ENCODE results near the gene KLHL14.

The KLHL14 gene

GRCh38 chr18:32770666-32771168, 2.1 kb downstream of the KLHL14 start:
- no peak for DNase-seq (ENCODE audit: low spot score)

GRCh38 chr18:32770054-32770665, 2.7 kb downstream of the KLHL14 start:
- no peak for DNase-seq (ENCODE audit: low spot score)

- DNase-seq (ENCODE audit: low spot score): no peak
Measured at GRCh38 chr18:32769586-32770053, 3.2 kb downstream of the KLHL14 start.

DNA sequence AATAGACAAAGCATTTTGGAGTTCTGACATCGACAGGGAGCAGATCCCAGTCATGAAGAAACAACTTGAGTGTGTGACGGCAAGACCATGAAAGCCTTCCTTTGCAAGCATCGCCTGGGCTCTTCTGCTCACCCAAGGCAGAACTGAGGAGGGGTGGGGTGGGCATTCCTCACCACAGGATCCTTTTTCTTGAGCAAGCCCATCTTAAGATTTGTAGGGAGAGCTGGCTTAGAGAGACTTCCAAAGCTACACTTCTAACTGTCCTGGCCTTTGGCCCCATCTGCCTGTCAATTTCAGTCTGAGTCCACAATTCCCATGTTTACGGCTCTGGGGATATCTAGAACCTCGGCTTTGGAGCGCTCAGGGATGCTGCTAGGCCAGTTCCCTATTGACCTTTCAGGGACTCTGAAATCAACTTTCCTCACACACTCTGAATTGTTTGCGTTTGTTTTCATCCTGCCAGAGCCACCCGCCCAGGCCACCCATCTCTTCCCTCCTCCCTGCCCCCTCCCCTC, 3.7 kb downstream of the KLHL14 start:
- no peak for DNase-seq (ENCODE audit: low spot score)

- DNase-seq (ENCODE audit: low spot score): no peak
Measured at GRCh38 chr18:32767400-32767799, 5.4 kb downstream of the KLHL14 start.

DNA sequence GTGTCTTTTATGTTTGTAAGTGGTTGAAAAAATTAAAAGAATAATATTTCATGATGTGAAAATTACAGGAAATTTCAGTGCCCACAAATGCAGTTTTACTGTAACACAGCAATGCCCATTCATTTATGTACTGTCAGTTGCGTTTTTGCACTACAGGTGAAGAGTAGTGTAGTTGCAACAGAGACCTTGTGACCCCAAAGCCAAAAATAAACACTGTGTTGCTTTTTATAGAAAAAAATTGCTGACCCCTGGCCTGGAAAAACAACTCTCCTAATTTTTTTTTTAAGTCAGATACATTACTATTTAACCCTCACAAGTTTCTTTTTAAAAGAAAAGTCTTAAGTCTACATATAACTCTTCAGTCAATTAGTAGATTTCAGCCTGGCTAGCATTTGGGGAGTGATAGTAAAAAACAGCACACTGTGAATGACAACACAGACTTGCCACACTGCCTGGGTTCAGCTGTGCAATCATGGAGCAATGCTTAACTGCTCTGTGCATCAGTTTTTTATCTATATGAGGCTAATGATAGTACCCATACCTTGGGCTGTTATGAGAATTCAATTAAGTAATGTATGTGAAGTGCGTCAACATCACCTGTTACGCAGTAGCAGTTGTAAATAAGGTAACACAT, 8.1 kb downstream of the KLHL14 start:
- no peak for DNase-seq (ENCODE audit: low spot score)

- DNase-seq (ENCODE audit: low spot score): no peak
Measured at GRCh38 chr18:32763293-32763692, 9.5 kb downstream of the KLHL14 start.

DNA sequence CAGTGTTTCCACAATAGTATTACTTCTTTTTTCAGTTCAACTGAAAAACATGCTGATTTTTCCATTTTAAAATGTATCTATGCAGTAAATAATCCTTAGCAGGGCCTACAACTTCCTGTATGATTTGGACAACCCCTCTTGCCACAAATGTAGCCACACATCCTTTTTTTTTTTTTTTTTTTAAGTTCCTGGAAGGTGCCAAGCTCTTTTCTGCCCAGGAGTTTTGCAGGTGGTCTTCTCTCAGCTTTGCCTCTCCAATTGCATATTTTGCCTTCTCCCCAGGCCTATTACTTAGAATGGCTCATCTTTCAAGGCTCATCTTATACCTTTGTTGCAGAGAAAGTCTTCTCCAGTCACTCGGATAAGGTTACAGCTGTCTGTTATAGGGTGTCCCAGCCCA, 11.6 kb downstream of the KLHL14 start:
- no peak for DNase-seq (ENCODE audit: low spot score)

DNA sequence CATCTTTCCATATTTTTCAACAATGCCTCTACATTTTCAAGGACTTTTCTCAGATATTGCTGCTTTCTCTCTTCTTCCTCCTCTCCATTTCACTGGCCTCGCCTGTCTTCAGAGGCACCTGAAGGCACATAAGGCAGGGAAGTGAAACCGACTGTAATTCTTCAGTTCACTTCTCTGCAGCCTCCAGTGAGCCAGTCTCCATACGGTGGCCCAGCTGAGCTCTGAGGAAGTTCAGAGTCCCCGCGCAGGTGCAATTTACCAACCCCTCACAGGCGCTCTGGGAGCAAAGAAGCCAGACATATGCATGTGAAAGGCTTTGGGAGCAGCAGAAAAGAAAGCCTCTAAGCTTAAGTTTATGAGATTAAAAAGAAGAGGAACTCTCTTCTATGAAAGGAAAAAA, 12.4 kb downstream of the KLHL14 start:
- DNase-seq (ENCODE audit: low spot score): no peak

DNA sequence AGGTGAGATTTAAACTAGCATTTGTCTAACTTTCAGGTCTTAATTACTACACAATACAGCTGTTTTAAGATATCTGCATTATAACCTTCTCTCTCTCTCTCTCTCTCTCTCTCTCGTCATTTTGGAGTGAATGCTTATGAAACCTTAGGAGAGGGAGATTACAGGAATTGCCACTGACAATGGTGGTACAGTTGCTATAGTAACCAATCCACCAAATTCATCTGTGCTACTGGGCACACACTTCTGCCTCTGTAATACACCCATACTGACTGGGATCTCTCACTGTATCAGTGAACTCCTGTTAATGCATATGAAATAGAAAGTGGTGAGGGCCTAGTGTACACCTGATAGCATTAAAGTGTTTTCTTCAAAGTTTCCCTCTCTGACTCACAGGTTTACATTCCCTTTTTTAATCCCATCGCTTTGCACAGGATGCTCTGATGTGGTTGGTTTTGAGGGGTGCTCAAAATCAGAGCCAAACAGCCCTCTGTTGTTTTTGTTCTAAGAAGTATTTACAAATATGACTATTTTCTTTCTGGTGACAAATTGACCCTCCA, 13.1 kb downstream of the KLHL14 start:
- DNase-seq (ENCODE audit: low spot score): no peak

DNA sequence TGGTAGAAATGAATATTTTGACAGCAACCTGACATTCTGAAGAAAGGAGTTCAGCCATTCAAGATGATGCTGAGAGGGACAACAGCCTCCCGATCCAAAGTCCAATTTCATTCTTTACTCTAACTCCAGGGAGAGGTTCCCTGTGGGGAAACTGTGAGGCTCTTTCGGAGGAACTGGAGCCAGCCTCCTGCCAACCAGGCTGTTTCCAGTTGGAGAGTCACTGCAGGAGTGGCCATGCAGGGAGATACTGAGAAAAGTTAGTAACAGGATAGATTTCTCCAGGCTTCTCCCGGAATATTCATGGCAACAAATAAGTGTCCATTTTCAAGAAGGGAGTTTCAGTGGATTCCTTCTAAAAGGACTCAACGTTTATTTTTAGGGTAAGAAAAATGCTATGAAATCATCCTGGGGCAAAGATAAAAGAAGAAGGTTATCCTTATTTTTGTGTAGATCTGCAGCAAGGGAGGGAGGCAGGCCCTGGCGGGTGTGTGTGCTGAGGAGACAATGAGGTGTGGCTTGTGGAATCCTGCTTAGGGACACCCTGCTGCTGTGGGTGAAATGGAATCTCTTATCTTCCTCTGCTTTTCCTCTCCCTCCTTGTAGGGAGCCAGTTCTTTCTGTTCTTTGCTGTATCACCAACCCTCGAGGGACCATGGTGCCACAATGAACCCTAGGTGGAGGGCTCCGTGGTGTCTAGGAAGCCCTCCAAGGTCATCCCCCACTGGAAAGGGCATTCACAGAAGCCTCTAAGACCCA, 18.1 kb downstream of the KLHL14 start:
- no peak for DNase-seq (ENCODE audit: low spot score)

DNA sequence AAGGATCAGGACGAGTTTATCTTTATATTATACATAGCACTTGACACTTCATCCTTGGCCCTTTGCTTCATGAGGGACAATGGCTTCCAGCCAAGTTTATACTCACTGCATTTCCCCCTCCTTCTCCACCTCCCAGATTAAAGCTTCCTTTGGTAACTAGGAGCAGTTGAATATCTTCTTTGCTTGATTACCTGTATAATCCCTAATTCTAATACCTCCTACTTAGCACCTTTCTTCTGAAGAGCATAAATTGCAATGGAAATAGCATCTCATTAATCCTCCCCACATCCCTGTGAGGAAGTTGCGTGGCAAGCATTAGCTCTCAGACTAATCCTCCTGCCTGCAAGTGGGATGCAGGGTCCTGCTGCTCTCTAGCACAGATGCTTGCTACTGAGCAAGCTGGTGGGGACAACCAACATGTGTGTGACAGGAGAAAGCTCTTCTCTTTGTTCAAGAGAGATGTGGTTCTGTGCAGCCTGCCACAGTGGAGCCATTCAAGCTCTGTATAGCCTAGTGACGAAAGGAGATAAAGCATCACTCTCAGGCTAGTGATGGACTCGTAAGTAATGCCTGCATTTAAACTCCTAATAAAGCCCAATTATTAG, 19.1 kb downstream of the KLHL14 start:
- no peak for DNase-seq (ENCODE audit: low spot score)

DNA sequence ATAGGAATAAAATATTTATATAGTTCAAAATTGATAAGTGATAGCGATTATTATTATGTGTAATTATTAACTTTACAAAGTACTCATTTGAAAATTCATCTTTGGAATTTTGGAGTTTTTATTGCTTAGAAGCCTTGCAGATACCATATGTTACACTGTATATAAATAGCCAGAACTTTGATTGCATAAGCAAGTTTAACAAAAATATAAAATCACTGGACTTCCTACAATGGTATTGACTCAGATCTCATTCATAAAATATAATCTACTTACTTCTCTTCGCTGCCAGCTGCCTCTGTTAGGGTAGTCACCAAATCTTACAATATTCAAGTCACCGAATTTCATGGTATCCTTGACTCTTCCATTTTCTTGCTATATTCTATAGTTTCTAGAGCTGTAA, 22.5 kb downstream of the KLHL14 start:
- DNase-seq (ENCODE audit: low spot score): no peak

- no peak for DNase-seq (ENCODE audit: low spot score)
Measured at GRCh38 chr18:32749809-32750208, 23.0 kb downstream of the KLHL14 start.

- DNase-seq (ENCODE audit: low spot score): no peak
Measured at GRCh38 chr18:32742579-32742978, 30.2 kb downstream of the KLHL14 start.

DNA sequence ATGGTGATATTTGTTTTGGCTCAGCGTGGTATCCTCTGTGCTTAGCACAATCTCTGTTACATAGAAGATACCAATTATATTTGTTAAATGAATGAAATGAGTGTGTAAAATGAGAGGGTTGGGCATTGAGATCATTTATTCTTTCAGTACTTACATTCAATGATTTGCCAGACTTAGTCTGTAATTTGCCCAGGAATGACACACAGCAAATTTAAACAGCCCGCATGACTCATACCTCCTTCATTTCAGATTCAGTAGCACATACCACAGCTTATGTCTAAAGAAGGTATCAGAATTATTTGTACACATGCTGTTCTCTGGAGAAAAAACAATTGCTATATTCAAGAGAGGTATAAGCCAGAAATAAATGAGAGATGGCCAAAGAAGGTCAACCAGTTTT, 37.0 kb downstream of the KLHL14 start:
- no peak for DNase-seq (ENCODE audit: low spot score)

- no peak for DNase-seq (ENCODE audit: low spot score)
Measured at GRCh38 chr18:32734442-32734841, 38.4 kb downstream of the KLHL14 start.

- no peak for DNase-seq (ENCODE audit: low spot score)
Measured at GRCh38 chr18:32732165-32732564, 40.7 kb downstream of the KLHL14 start.

GRCh38 chr18:32730620-32731091, 42.2 kb downstream of the KLHL14 start:
- no peak for DNase-seq (ENCODE audit: low spot score)

DNA sequence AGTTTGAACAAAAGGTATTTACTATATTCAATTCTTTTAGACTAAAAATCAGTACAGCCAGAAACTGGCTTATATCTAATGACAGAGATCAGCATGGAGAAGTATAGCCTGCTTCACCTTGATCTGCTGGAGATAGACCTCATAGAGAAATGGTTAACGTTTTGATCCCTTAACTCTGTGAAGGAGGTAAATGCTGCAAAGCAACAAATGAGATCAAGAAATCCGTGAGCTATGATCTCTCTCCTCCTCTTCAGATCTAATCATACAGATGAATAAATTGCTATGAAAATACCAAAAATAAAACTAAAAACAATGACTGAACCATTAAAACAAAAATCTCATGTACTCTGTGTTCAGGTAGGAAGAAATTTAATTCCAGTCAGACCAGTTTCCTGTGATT, 42.8 kb downstream of the KLHL14 start:
- DNase-seq (ENCODE audit: low spot score): no peak

GRCh38 chr18:32724071-32724749, 48.6 kb downstream of the KLHL14 start:
- DNase-seq (ENCODE audit: low spot score): no peak
